ENCODE data around the gene TSPY2.
"Not testable (repeated sequence)": the region's sequence is repeated elsewhere in the genome, so short reads cannot be mapped to it uniquely, and the experiment has no call there.

DNA sequence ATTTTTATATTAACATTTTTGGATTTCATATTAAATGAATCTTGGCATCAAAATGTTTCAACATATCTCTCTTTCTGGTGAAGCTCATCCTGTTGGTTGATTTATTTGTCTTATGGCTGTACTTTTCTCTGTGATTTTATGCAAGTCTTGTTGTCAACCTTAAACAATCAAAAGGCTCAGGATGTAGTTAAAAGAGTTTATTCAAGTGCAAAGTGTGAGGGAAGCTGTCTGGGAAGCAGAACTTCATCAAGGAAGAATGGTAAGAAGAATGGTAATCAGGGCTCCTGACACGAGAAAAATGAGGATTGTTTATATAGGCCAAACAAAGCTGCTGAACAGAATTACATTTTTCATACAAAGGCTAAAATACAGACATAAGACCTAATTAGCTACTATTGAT, 29.0 kb upstream of the TSPY2 start:
- TF ChIP-seq, protein P1, sequence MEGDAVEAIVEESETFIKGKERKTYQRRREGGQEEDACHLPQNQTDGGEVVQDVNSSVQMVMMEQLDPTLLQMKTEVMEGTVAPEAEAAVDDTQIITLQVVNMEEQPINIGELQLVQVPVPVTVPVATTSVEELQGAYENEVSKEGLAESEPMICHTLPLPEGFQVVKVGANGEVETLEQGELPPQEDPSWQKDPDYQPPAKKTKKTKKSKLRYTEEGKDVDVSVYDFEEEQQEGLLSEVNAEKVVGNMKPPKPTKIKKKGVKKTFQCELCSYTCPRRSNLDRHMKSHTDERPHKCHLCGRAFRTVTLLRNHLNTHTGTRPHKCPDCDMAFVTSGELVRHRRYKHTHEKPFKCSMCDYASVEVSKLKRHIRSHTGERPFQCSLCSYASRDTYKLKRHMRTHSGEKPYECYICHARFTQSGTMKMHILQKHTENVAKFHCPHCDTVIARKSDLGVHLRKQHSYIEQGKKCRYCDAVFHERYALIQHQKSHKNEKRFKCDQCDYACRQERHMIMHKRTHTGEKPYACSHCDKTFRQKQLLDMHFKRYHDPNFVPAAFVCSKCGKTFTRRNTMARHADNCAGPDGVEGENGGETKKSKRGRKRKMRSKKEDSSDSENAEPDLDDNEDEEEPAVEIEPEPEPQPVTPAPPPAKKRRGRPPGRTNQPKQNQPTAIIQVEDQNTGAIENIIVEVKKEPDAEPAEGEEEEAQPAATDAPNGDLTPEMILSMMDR (conservative IDR thresholded peaks at IDR 0.05) = not testable (repeated sequence)
- not testable (repeated sequence) for TF ChIP-seq ZFX (IDR thresholded peaks at IDR 0.05)
